PFSK-1 (cell line): ENCODE measurements around the gene ANO10.

Experiments used
- FOXP2 ChIP-seq: optimal IDR thresholded peaks from 2 replicates; pipeline ENCODE3; 2011; ENCODE audit warnings: borderline replicate concordance, control low read depth, inconsistent platforms; ENCODE audit not compliant: insufficient read depth; ENCODE audit errors: extremely low read length, extremely low read depth
- POLR2AphosphoS5 ChIP-seq: IDR thresholded peaks from 2 replicates; pipeline ENCODE4 v1.6.1; 2012; ENCODE audit warnings: low read depth, mild to moderate bottlenecking, control low read depth, low read length, moderate library complexity
- REST ChIP-seq, 2 experiments: IDR thresholded peaks; 2 replicates each; pipeline versions ENCODE4 v1.6.1 to v1.8.0; 2011 to 2012; ENCODE audit warnings: low read depth in 2 of 2, low read length in 2 of 2, control low read depth in 1 of 2, inconsistent platforms in 1 of 2, mild to moderate bottlenecking in 1 of 2, moderate library complexity in 1 of 2; ENCODE audit not compliant: insufficient read depth in 1 of 2
- SIN3A ChIP-seq: IDR thresholded peaks from 2 replicates; pipeline ENCODE4 v1.6.1; 2012; ENCODE audit warnings: mild to moderate bottlenecking, low read length, moderate library complexity, borderline replicate concordance; ENCODE audit not compliant: insufficient read depth
- TAF1 ChIP-seq: IDR thresholded peaks from 2 replicates; pipeline ENCODE4 v1.6.1; 2012; ENCODE audit warnings: low read length, control low read depth, borderline replicate concordance; ENCODE audit not compliant: insufficient read depth

Gene ANO10

DNA sequence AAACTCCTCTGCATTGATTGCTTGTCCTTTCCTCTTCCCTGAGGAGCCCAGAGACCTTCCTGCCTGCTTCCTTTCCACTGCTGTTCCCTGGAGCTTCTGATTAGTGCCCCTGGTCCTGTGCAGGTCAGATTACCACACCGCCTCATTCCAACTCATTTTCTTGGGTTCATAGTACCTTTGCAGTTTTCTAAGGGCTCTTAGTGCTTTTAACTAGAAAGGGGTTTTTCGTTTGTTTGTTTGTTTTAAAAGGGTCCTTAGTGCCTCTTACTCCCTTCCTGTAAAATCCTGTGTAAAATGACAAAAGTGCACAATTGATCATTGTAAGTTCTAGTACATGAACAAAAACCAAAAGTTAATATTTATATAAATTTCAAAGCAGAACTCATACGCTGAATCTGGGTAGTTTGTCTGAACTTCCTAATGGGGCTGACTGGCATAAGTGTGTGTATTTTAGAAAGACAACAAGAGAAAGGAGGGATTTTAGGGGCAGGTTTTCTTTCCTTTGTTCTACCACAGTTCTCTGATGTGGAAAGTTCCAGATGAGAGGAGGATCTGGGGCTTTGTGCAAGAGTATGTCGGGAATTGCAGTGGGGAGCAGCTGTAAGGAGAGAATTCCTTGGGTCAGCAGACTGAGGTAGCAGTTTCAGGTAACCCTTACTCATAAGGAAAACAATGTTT lies 304.9 kb downstream of the ANO10 start:
- TF ChIP-seq TAF1: no peak
- no peak for TF ChIP-seq SIN3A
- TF ChIP-seq FOXP2: no peak
- no peak for TF ChIP-seq POLR2AphosphoS5
- TF ChIP-seq REST (IDR thresholded peaks at IDR 0.05; ENCODE audit: insufficient read depth in 1 of 2, low read depth in 2 of 2, low read length in 2 of 2): no peak
